HG03095 (cell line): ENCODE results near the gene PADI1.

Source experiments
- ATAC-seq: cut with Tn5 transposase; IDR thresholded peaks from one replicate; pipeline ENCODE4 v1.9.1; 2021; ENCODE audit warnings: moderate library complexity; ENCODE audit not compliant: unreplicated experiment

PADI1 gene

DNA sequence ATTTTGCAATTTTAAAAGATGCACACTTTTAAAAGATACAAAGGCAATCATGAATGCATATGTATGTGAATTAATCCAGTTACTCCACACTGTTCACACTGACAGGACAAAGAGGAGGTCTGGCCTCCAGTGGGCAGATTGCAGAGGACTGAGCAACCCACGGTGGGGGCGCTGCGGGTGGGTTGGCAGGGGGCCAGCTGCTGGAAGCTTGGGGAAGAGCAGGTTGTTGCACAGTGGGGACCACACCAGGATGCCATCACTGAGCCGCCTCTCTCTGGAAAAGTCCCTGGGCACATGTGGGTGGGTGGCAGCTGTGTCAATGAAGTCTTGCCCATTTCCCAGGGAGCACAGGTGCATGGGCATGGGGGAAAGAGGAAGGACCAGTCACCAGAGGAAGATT, 90.4 kb downstream of the PADI1 start:
- ATAC-seq: no peak
